Activated T-cell treated with anti-CD3 and anti-CD28 coated beads, Interleukin-2, amount 50 U/mL, for 1 hour (primary cell): ENCODE measurements around the gene NDE1.

Experiments
- DNase-seq: peaks from one replicate; pipeline ENCODE4 v3.0.0-alpha.2; 2020

The NDE1 gene

DNA sequence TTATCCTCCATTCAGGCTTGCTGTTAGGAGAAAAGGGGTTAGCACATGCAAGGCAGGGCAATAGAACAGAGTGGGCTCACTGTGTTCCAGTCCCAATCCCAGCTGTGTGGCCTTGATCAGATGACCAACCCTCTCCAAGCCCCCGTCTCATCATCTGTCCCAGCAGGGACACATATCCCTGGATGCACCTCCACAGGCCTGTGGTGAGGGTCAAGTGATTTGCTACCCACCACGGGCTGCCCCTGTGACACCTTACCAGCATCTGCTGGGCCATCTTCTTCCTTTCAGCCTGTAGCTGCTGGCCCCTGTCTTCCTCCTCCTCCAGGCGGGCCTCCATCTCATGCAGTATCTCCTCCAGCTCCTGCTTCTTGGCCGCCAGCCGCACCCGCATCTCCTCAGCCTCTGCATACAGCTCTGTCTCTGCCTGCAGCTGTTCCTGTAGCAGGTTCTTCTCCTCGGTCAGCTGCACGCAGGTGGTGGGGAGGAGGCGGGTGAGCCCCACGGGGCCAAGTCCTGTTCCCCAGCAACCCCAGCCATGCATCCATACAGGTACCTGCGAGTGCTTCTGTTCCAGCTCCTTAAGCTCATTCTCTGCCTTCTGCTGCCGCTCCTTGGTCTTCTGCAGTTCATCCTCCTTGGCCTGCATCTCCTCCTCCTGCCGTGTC, 91.3 kb downstream of the NDE1 start:
- DNase-seq: no peak

DNA sequence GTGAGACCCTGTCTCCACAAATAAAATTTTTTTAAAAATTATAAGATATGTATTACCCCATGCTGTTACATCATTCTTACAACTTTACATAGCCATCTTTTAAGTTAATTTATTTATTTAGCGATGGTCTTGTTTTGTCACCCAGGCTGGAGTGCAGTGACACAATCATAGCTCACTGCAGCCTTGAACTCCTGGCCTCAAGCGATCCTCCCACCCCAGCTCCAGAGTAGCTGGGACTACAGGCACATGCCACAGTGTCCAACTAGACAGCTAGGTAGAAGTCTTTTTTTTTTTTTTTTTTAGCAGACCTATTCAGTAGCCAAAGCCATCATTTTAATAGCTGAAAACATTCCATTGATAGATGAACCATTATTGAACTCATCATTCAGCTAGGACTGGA, 92.7 kb downstream of the NDE1 start:
- DNase-seq: no peak

DNA sequence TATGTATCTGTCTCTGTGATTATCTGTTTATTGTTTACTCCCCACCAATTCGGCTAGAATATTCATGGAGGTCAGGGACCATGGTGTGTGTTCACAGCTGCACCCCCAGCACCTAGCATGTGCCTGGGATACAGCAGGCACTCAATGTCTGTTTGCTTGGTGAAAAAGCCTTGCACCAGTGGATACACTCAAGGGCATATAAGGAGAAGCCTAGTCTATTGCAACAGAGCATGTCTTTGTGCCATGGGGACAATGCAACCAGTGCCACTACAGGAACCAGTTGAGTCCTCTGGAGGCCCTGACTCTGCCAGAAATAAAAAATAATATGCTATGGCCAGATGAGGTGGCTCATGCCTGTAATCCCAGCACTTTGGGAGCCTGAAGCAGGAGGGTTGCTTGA, 93.6 kb downstream of the NDE1 start:
- no peak for DNase-seq

DNA sequence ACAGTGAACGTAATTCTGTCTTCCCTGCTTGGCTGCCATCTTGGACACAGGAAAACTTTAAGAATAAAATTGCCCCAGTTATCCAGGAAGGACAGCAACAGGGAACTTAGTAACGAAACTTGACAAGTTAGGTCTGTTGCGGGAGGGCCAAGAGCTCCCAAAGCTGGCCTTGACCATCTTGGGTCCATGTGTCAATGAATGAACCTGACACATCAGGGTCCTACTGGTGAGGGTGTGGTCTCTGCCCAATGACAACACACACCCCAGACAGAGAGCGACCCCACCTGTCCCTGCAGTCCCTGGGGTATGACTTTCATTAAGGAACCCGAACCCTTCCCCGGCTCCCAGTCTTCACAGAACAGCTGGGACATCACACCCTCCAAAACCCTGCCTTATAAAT, 96.3 kb downstream of the NDE1 start:
- no peak for DNase-seq

DNA sequence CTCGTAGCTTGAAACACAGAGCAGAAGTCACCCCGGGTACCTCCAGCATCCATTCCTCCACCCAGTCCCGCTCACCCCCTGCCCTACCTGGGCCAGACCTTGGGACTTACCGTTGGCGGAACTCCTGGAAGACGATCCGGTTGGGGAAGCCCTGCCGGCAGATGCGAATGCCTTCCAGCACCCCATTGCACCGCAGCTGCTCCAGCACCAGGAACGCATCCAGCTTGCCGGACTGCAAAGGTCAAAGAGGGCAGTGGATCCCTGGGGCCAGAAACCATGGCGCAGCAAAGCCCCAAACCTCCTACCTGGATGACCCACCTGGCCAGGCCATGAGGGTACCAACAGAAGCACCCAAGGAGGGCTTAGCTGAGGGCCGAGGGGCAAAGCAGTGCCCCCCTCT, 97.9 kb downstream of the NDE1 start:
- no peak for DNase-seq

DNA sequence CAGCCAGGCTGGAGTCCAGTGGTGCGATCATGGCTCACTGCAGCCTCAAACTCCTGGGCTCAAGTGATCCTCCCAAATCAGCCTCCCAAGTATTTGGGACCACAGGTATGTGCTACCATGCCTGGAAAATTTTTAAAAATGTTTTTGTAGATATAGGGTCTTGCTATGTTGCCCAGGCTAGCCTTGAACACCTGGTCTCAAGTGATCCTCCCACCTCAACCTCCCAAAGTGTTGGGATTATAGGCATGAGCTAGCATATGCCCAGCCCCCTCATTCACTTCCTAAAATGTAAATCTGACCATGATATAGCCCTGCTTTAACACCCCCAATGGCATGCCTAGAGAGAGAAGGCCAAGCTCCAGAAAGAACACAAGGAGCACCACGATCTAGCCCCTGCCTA, 98.6 kb downstream of the NDE1 start:
- no peak for DNase-seq

DNA sequence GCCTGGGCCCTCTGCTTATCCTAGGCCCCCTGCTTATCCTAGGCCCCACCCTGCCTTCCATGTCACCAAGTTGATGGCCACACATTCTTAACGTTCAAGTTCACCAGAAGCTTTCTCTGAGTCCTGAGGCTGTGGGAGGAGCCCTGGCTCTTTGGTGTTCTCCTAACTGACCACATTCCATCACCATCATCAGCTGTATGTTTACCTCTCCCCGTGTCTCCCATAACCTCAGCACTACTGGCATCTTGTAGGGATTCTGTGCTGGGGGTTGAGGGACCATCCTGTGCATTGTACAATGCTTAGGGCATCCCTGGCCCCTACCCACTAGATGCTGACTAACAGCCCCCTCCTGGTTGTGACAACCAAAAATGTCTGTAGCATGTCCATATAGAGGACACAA, 99.3 kb downstream of the NDE1 start:
- no peak for DNase-seq

DNA sequence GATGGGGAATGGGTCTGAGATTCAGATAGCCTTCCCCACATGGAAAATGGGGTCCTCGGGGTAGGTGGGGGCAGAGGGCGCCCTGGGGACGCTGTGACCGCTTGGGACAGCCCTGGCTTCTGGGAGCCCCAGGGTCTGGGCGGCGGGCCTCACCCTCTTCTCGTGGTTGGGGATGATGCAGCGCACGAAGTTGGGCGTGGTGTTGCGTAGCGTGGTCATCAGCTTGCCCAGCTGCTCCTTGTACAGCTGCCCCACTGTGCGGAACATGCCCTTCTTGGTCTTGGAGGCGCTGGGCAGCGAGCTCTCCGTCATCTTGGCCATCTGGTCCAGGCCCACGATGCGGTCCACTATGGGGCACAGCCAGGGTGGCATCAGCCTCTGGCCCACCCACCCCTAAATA, 99.9 kb downstream of the NDE1 start:
- no peak for DNase-seq

DNA sequence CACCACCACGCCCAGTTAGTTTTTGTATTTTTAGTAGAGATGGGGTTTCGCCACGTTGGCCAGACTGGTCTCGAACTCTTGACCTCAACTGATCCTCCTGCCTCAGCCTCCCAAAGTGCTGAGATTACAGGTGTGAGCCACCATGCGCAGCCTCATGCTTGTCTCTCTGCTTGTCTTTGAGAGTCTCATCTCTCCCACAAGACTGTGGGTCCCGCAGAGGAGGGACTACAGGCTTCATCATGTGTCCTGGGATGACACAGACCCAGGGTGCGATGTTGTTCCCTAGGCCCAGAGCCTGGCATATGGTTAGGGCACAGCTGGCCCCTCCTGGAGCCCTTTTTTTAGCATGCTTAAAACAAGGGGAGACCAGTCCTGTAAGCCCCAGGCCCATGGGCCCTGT, 101.9 kb downstream of the NDE1 start:
- DNase-seq: no peak

DNA sequence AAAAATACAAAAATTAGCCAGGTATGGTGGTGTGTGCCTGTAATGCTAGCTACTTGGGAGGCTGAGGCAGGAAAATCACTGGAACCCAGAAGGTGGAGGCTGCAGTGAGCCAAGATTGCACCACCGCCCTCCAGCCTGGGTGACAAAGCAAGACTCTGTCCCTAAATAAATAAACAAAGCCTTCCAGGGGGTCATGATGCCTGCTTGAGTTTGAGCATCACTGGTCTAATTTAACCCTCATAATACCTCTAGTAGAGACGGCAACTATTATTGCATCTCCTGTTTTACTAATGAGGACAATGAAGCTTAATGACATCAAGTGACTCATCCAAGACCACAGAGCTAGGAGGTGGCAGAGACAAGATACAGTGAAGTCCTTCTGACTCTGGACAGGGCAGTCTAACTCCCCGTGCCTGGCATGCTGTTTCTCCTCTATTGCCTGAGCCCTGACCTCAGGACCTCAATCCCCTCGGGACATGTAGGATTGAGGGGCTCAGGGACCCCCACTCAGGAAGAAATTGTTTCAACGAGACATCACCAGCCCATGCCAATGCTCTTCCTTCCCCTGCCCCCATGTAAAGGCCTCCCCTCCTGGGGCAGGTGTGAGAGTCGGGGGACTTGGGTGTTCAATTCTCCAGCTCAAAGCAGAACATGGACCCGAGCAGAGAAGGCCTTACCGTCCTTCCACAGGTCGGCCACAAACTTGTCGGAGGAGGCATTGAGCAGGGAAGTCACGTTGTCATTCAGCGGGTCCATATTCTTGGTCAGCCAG, 102.9 kb downstream of the NDE1 start:
- DNase-seq: no peak

DNA sequence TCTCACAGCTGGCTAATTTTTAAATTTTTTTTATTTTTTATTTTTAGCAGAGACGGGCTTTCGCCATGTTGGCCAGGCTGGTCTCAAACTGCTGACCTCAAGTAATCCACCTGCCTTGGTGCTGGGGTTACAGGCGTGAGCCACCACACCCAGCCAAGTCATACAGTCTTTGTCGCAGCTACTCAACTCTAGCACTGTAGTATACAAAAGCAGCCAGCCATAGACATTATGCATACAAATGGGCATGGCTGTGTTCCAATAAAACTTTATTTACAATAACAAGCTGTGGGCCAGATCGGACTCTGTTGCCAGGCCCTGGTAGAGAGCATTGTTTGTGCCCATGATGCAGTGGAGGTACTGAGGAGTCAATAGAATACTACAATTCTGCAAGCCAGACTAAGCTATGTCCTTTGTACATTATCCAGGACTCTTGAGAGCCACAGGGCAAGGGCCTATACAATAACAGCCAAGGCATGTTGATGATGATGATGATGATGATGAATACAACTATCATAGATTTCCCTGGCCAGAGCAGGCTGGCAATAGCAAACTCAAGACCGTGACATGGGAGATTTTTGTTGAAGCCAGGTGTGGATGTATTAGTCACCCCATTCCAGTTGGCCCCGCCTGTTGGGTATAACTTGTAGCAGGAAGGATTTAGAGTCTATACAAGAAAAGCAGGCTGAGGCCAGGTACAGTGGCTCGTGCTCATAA, 104.9 kb downstream of the NDE1 start:
- no peak for DNase-seq

DNA sequence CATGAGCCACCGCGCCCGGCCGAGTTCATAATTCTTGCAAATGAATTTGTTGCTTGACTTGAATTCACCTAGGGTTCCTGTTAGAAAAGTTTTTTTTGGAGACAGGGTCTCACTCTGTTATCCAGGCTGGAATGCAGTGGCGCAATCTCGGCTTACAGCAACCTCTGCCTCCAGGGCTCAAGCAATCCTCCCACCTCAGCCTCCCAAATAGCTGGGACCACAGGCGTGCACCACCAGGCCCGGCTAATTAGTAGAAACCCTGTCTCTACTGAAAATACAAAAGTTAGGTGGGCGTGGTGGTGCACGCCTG, 107.0 kb downstream of the NDE1 start:
- DNase-seq: no peak

DNA sequence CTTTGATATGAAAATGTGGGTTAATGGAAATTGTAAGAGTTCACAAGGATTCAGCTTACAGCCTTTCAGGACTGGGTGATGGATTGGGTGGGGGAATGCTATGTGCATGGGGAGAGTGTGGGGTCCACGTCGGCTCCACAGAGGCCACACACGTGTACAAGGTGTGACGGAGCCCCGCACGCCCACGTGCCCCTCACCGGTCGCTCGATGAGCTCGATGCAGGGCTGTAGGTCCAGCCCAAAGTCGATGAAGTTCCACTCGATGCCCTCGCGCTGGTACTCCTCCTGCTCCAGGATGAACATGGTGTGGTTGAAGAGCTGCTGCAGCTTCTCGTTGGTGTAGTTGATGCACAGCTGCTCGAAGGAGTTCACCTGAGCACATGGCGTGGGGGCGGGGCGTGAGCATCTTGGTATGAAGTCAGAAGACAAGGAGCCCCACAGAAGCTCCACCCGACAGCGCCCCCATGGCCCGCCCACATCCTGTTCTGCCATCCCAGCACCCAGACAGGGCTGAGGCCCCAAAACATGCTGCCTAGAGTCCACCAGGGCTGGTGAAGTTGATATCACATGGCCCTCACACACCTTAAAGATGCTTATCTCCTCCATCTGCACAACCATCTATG, 107.7 kb downstream of the NDE1 start:
- no peak for DNase-seq

DNA sequence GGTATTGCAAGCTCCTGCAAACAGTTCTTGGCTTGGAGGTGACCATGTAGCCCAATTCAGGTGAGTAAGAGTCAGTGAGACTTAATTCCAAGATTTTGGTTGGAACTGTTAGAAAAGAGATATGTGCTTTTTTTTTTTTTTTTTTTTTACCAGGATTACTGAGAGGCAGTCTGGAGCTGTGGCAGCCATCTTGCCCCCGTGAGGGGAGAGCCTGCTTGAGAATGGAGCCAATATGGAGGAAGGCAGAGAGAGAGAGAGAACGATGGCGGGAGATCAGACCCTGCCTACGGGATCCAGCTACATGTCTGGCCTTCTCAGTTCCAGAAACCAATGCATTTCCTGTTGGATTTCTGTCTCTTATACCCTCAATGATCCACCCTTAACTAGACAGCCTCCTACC, 109.0 kb downstream of the NDE1 start:
- no peak for DNase-seq

DNA sequence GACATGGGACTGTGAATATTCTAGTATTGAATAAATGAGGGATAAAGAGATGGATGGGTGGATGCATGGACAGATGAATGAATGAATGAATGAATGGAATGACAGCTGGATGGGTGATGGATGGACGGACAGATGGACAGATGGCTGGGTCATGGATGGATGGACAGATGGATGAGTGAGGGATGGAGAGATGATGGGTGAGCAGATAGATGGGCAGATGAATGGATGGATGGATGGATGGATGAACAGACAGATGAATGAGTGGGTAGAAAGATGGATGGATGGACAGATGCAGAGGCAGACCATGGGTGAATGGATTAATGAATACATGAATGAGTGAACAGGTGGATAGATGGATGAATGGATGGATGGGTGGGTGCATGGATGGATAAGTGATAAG, 110.1 kb downstream of the NDE1 start:
- DNase-seq: no peak

DNA sequence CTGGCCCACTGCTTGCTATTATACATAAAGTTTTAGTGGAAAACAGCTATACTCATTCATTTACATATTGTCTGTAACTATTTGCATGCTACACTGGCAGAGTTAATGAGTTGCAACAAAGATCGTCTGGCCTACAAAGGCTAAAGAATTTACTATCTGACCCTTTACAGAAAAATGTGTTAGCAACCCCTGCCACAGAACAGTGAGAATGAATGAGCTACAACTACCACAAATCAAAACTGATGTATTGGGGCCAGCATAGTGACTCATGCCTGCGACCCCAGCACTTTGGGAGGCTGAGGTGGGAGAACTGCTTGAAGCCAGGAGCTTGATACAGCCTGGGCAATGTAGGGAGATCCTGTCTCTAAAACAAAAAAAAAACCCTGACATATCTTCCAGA, 114.1 kb downstream of the NDE1 start:
- DNase-seq: no peak

DNA sequence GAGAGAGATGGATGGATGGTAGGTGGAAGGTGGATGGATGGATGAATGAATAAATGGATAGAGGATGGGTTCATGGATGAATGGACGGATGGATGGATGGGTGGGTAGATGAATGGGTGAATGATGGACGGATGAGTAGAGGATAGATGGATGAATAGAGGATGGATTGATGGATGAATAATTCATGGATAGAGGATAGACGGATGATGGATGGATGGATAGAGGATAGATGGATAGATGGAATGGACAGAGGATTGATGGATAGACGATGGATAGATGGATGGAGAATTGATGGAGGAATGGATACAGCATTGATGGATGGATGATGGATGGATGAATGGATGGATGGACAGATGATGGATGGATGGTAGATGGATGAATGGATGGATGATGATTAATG, 115.1 kb downstream of the NDE1 start:
- DNase-seq: no peak

DNA sequence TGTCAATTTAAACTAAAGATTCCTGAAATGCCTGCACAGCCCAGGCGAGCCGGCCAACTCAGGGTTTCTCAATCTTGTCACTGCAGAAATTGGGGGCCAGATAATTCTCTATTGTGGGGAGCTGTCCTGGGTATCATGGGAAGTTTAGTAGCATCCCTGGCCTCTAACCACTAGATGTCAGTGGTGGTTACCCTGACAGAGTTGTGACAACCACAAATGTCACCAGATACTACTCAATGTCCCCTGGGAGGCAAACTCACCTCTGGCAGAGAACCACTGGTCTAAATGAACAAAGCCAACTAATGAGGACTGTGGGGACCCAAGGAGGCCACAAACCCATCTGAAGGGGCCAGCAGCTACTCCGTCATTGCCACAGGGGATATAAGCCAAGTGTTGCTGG, 115.8 kb downstream of the NDE1 start:
- DNase-seq: no peak

DNA sequence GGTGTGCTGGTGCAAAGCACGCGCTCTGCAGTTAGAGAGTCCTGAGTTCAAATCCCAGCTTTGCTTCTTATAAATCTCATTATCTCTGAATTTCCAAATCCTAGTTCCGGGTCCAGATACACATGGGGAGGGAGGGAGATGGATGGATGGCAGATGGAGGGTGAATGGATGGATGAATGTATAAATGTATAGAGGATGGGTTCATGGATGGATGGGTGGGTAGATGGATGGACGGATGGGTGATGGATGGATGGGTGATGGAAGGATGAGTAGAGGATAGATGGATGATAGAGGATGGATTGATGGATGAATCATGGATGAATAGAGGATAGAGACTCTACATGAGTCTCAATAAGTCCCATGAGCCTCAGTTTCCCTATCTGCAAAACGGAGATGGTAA, 116.9 kb downstream of the NDE1 start:
- no peak for DNase-seq

DNA sequence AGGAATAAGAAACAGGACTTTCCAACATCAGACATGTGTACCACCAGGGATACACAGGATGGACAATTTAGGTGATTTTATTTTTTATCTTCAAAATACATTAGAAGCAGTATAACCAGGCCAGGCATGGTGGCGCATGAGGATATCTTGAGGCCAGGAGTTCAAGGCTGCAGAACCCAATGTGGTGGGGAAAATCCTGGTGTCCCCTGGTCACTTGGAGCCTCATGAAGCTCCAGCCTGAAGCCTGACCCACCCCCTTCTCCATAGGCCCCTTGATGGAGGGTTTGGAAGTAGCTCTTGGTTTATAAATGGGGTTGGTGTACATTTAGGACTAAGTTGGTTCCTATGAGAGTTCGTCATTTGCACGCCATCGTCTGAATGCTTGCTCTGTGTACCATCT, 118.2 kb downstream of the NDE1 start:
- no peak for DNase-seq

DNA sequence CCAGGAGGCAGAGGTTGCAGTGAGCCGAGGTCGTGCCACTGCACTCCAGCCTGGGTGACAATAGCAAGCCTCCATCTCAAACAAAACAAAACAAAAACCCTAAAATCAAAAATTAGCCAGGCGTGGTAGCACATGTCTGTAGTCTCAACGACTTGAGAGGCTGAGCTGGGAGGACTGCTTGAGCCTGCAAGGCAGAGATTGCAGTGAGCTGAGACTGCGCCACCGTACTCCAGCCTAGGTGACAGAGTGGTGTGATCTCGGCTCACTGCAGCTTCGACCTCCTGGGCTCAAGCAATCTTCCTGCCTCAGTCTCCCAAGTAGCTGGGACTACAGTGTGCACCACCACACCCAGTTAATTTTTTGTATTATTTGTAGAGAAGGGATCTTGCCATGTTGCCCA, 119.2 kb downstream of the NDE1 start:
- no peak for DNase-seq

DNA sequence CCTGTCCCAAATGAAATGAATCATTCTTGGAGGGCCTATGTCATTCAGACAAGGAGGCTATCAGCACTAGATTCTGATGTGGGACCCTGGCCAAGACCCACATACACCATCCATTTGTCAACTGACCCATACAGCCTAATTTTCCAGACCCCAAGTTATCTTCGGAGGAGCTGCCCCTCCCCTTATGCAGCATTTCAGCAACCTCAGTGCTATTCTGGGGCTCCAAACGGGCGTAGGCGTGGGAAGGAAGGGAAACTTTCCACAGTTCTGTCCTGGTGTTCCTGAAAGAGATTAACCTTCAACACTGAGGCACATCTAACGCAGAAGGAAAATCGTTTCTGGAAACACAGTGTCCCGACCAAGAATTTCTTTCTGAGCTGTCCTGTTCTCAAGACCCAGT, 120.1 kb downstream of the NDE1 start:
- no peak for DNase-seq

DNA sequence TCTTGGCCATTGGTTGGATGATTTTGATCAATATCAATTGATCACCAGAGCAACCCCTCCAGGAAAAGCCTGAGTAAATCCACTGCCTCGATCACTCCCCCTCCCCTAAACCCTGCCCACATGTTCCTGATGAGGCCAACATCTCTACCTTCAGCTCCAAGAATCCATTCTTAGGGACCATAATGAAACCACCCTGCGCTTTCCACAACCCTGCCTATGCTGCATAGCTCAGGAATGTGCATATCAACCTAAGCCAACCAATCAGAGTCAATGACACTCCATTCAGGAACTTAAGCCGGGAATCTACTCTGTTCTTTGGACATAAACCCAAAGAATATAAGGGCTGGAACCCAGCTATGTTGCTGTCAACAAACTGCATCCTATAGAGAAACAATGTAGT, 120.5 kb downstream of the NDE1 start:
- DNase-seq: no peak

DNA sequence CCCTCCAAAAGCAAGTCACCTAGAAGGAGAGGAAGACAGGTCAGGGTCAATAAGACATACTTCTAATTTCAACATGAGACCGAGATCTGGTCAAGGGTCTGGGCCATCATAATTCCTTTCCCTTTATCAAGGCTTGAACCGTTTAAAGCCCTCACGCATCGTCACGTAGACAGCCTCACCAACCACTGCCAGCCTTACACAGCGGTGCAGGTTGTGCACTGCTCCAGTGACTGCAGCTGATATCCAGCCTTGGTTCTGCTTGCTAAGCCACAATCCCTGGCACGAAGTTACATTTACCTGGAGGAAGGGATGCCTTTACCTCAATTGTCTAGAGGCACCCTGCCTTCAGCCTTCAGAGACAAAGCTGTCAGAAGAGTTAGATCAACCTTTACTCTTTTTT, 121.6 kb downstream of the NDE1 start:
- DNase-seq: no peak
